ENCODE results near the gene PAX9. TPM values are rescaled to one million over a fixed set of nuclear protein-coding genes. Genes with fewer than 3 reads are reported as not detected.

PAX9 gene
- total and polyA plus RNA-seq, 12 donors, result under 0.01 to 0.04 TPM; not detected in 10

DNA sequence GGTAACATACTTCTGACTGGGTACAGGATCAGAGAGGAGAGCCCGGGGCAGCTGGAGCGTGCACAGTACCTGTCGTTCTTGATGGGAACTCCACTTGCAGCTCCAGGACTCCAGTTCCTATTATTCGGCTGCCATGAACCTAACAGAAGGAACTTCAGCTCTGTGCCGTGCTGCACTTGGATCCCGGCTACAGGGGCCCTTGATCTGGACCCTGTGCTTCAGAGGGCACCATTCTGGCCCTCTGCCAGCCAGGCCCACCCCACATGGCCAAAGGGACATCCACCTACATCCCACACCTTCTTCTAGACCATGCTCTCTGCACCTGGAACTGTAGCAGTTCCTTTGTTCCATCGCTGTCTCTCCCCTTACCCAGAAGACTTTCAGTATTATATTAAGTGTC lies 58.2 kb downstream of the PAX9 start:
- 90 to 99% (median 94%) methylated on average over 7 of the region's 7 CpGs for WGBS, 4 donors
- no peak for DNase-seq
- peaks cover 0 to 6% of the 10 kb centered on the region in 2 donors for H3K4me1 ChIP-seq (replicated peaks in 1 of 2)
- TF ChIP-seq POLR2A (IDR thresholded peaks at IDR 0.05), result no peak
- H3K9me3 ChIP-seq (replicated peaks in 1 of 3), result no peaks in the 10 kb centered on the region
- no peak overlapping the region for H3K4me3 ChIP-seq
- intact Hi-C loops (cut with DNase I), result no loop called here
- no peak overlapping the region for H3K27ac ChIP-seq
- no peaks in the 10 kb centered on the region for H3K27me3 ChIP-seq
- no peaks in the 10 kb centered on the region for H3K36me3 ChIP-seq (replicated peaks in 1 of 2)

GRCh38 chr14:36720657-36721056 lies 59.0 kb downstream of the PAX9 start:
- no peak for DNase-seq
- Histone ChIP-seq H3K9me3 (replicated peaks in 1 of 3) (no peaks in the 10 kb centered on the region), H3K4me1 (replicated peaks in 1 of 2) (peaks cover 0 to 6% of the 10 kb centered on the region in 2 donors), H3K27me3 (no peaks in the 10 kb centered on the region), H3K36me3 (replicated peaks in 1 of 2) (no peaks in the 10 kb centered on the region), H3K27ac (no peak overlapping the region), H3K4me3 (no peak overlapping the region)
- TF ChIP-seq POLR2A (IDR thresholded peaks at IDR 0.05) (no peak), CTCF (IDR thresholded peaks at IDR 0.05) (no peak)
- intact Hi-C loops (cut with DNase I), result no loop called here
- WGBS, 4 donors, result 69 to 80% (median 78%) methylated on average over 2 of the region's 2 CpGs

DNA sequence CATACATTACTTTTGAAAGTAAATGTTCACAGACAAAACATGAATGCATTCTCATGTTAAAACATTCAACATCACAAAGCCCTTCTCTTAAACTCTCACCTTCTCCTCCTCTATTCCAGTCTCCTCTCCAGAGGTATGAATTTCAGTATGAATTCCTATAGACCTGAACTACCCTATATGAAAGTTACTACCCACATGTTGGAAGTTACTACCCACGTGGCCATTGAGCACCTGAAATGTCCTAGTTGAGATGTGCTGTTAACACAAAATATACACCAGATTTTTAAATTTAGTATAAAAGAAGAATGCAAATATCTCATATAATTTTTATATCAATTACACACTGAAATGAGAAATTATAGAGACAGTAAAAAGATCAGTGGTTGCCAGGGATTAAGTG lies 60.2 kb downstream of the PAX9 start:
- TF ChIP-seq CTCF (IDR thresholded peaks at IDR 0.05) (no peak), POLR2A (IDR thresholded peaks at IDR 0.05) (no peak)

DNA sequence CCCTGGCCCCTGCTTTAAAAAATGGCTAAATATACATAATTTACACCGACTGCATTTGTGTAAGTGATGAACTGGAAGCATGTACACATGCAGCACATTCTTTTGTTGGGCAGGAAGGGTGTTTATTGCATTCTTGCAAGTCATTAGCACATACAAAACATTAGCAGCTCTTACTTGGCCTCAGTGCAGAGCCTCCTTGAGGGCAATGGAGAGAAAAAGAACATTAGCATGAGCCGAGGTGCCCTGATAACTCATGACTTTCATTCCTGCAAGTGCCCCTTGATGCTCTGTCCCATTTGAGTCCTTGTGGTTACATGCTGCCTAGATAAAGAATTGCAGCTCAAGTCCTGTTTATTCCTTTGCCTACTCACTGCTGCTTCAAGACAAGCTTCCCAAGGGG lies 61.9 kb downstream of the PAX9 start:
- H3K27me3 ChIP-seq, result no peaks in the 10 kb centered on the region
- intact Hi-C loops (cut with DNase I), result no loop called here
- no peak for DNase-seq
- no peak overlapping the region for H3K27ac ChIP-seq
- H3K4me1 ChIP-seq (replicated peaks in 1 of 2), result peaks cover 0 to under 1% of the 10 kb centered on the region in 2 donors
- no peak for TF ChIP-seq POLR2A (IDR thresholded peaks at IDR 0.05)
- H3K9me3 ChIP-seq (replicated peaks in 1 of 3), result no peaks in the 10 kb centered on the region
- no peaks in the 10 kb centered on the region for H3K36me3 ChIP-seq (replicated peaks in 1 of 2)
- WGBS, 4 donors, result 60 to 77% (median 71%) methylated on average over 2 of the region's 2 CpGs
- no peak overlapping the region for H3K4me3 ChIP-seq

More for the DNA sequence above, 60.2 kb downstream of the PAX9 start:
- H3K27ac ChIP-seq, result no peak overlapping the region
- no peaks in the 10 kb centered on the region for H3K27me3 ChIP-seq
- DNase-seq, result no peak
- 61 to 78% (median 76%) methylated on average over 1 of the region's 1 CpG for WGBS, 4 donors
- intact Hi-C loops (cut with DNase I), result no loop called here
- no peak overlapping the region for H3K4me3 ChIP-seq
- peaks cover 0 to 6% of the 10 kb centered on the region in 2 donors for H3K4me1 ChIP-seq (replicated peaks in 1 of 2)
- H3K9me3 ChIP-seq (replicated peaks in 1 of 3), result no peaks in the 10 kb centered on the region
- no peaks in the 10 kb centered on the region for H3K36me3 ChIP-seq (replicated peaks in 1 of 2)

GRCh38 chr14:36724162-36724561 lies 62.5 kb downstream of the PAX9 start:
- H3K27me3 ChIP-seq, result no peaks in the 10 kb centered on the region
- no peak overlapping the region for H3K4me3 ChIP-seq
- H3K36me3 ChIP-seq (replicated peaks in 1 of 2), result no peaks in the 10 kb centered on the region
- no peak for DNase-seq
- H3K4me1 ChIP-seq (replicated peaks in 1 of 2), result no peaks in the 10 kb centered on the region
- no peaks in the 10 kb centered on the region for H3K9me3 ChIP-seq (replicated peaks in 1 of 3)
- intact Hi-C loops (cut with DNase I), result no loop called here
- H3K27ac ChIP-seq, result no peak overlapping the region
- TF ChIP-seq CTCF (IDR thresholded peaks at IDR 0.05), result no peak
- TF ChIP-seq POLR2A (IDR thresholded peaks at IDR 0.05), result no peak
